Mesenchymal stem cell (in vitro differentiated cells and primary cell): Measurements from ENCODE around the gene PCDHGC5.

ENCODE experiments used
- DNase-seq: peaks from one replicate; pipeline ENCODE4 v3.0.0-alpha.2; 2013
- H2AFZ ChIP-seq: one replicate; pipeline ENCODE4 v1.6.1; 2013; ENCODE audit warnings: low read depth, mild to moderate bottlenecking, control low read depth, inconsistent platforms, low read length, moderate library complexity
- H2AK5ac ChIP-seq: 2 replicates; pipeline ENCODE4 v1.6.1; 2013; ENCODE audit warnings: low read length, moderate library complexity, mild to moderate bottlenecking, inconsistent platforms; ENCODE audit not compliant: severe bottlenecking
- H2BK120ac ChIP-seq: one replicate; pipeline ENCODE4 v1.6.1; 2013; ENCODE audit warnings: low read depth, mild to moderate bottlenecking, inconsistent platforms, low read length, moderate library complexity
- H2BK12ac ChIP-seq, 2 experiments: one replicate each; pipeline ENCODE4 v1.6.1; 2013; ENCODE audit warnings: inconsistent platforms in 2 of 2, low read length in 2 of 2, mild to moderate bottlenecking in 2 of 2, moderate library complexity in 2 of 2, control low read depth in 1 of 2
- H2BK15ac ChIP-seq: one replicate; pipeline ENCODE4 v1.6.1; 2013; ENCODE audit warnings: mild to moderate bottlenecking, low read depth, inconsistent platforms; ENCODE audit not compliant: poor library complexity, severe bottlenecking
- H2BK5ac ChIP-seq: 2 replicates; pipeline ENCODE4 v1.6.1; 2013; ENCODE audit warnings: low read depth, mild to moderate bottlenecking, low read length, control low read depth, inconsistent platforms; ENCODE audit not compliant: poor library complexity, severe bottlenecking
- H3K14ac ChIP-seq, 2 experiments: one replicate each; pipeline ENCODE4 v1.6.1; 2013; ENCODE audit warnings: inconsistent platforms in 2 of 2, low read length in 2 of 2, control low read depth in 1 of 2, mild to moderate bottlenecking in 1 of 2, moderate library complexity in 1 of 2
- H3K18ac ChIP-seq, 2 experiments: one replicate each; pipeline ENCODE4 v1.6.1; 2013; ENCODE audit warnings: inconsistent platforms in 2 of 2, low read length in 2 of 2, control low read depth in 1 of 2, low read depth in 1 of 2, mild to moderate bottlenecking in 1 of 2
- H3K23ac ChIP-seq, 2 experiments: one replicate each; pipeline ENCODE4 v1.6.1; 2013; ENCODE audit warnings: inconsistent platforms in 2 of 2, low read length in 2 of 2, mild to moderate bottlenecking in 2 of 2, moderate library complexity in 2 of 2, control low read depth in 1 of 2
- H3K27ac ChIP-seq: 2 replicates; pipeline ENCODE4 v1.5.1; 2013; ENCODE audit warnings: mild to moderate bottlenecking, moderate library complexity, low read length, control low read depth, inconsistent platforms; ENCODE audit not compliant: poor library complexity, severe bottlenecking
- H3K27me3 ChIP-seq, 2 experiments: 2 replicates each; pipeline versions ENCODE4 v1.6.1 to v1.7.0; 2013; ENCODE audit warnings: low read length in 2 of 2, mild to moderate bottlenecking in 2 of 2, moderate library complexity in 2 of 2, control low read depth in 1 of 2, inconsistent platforms in 1 of 2; ENCODE audit not compliant: control insufficient read depth in 1 of 2, insufficient read depth in 1 of 2
- H3K36me3 ChIP-seq, 2 experiments: 2 replicates each; pipeline versions ENCODE4 v1.6.1 to v1.7.0; 2013; ENCODE audit warnings: low read length in 2 of 2, control low read depth in 1 of 2, inconsistent platforms in 1 of 2, low read depth in 1 of 2, mild to moderate bottlenecking in 1 of 2; ENCODE audit not compliant: insufficient read depth in 2 of 2, control insufficient read depth in 1 of 2
- H3K4ac ChIP-seq, 2 experiments: one replicate each; pipeline ENCODE4 v1.6.1; 2013; ENCODE audit warnings: inconsistent platforms in 2 of 2, low read length in 2 of 2, mild to moderate bottlenecking in 2 of 2, moderate library complexity in 2 of 2, control low read depth in 1 of 2, low read depth in 1 of 2
- H3K4me1 ChIP-seq: 2 replicates; pipeline ENCODE4 v1.6.1; 2013; ENCODE audit warnings: low read depth, low read length, control low read depth; ENCODE audit not compliant: control insufficient read depth, insufficient read depth
- H3K4me2 ChIP-seq: 2 replicates; pipeline ENCODE4 v1.6.1; 2013; ENCODE audit warnings: low read length, mild to moderate bottlenecking, inconsistent platforms; ENCODE audit not compliant: poor library complexity, severe bottlenecking
- H3K4me3 ChIP-seq, 2 experiments: 2 replicates each; pipeline versions ENCODE4 v1.5.1 to v1.7.0; 2013; ENCODE audit warnings: low read length in 2 of 2, mild to moderate bottlenecking in 2 of 2, control low read depth in 1 of 2, low read depth in 1 of 2; ENCODE audit not compliant: insufficient read depth in 1 of 2
- H3K79me1 ChIP-seq: replicated peaks from 2 replicates; pipeline ENCODE4 v1.6.1; 2013; ENCODE audit warnings: mild to moderate bottlenecking, control low read depth, low read length, inconsistent platforms; ENCODE audit not compliant: poor library complexity, severe bottlenecking
- H3K9ac ChIP-seq: 2 replicates; pipeline ENCODE4 v1.7.0; 2013; ENCODE audit warnings: mild to moderate bottlenecking, low read length, moderate library complexity
- H3K9me3 ChIP-seq: 2 replicates; pipeline ENCODE4 v1.7.0; 2013; ENCODE audit warnings: mild to moderate bottlenecking, low read length; ENCODE audit not compliant: control insufficient read depth
- H4K8ac ChIP-seq: one replicate; pipeline ENCODE4 v1.6.1; 2013; ENCODE audit warnings: inconsistent platforms, mild to moderate bottlenecking, low read length, moderate library complexity
- H4K91ac ChIP-seq: one replicate; pipeline ENCODE4 v1.6.1; 2013; ENCODE audit warnings: mild to moderate bottlenecking, low read length, inconsistent platforms
- WGBS: methylation state at CpG from one replicate; pipeline ENCODE4 v1.1.7; 2013; ENCODE audit warnings: mixed read lengths; 5-methylcytosine and 5-hydroxymethylcytosine counted together

PCDHGC5 gene

DNA sequence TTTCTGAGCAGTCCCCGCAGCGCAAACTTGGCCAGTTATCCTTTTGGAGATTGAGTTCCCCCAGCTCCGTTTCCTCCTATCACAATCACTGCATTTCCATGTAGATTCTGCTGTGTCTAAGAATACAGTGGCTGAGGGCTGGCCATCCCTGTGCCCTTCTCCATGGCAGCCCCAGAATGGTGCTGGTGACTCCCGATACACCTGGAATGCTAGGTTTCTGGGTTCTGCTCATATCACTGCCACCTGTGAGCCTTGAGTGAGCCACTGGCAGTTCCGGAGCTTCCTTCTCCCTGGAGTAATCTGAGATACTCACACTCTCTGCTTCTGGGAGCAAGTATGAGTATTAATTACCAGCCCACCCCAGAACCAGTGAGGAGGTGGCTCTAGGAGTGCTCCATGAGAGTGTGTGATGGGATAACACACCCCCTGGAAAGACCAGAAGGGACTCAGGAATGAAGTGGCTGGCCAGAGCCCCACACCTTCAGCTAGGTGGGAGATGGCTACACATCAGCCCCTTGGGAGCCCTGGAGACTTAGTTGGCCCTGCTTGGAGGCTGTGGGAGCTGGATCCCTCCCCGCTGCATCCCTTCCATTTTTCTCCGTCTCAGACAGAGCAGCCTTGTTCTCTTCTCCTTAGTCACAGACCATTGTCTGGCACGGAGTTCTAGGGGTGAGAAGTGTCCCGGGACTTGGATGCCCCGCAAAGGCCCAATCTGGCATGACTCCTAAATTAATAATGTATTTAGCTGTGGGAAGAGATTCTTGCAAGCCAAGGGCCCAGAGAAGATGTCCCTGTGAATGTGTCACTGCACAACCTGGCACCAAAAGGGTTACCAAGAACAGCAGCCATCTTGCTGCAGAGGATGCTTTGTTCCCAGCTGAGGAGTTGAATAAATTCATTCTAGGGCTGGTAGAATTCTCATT, 4.9 kb downstream of the PCDHGC5 start:
- peaks cover 43 to 59% of the 10 kb centered on the region in 2 experiments for H3K36me3 ChIP-seq
- no peak overlapping the region for H2BK5ac ChIP-seq
- H2AFZ ChIP-seq, result no peak overlapping the region
- no peaks in the 10 kb centered on the region for H3K27me3 ChIP-seq
- peak overlapping the region; percentile 31 for H3K9ac ChIP-seq
- H3K27ac ChIP-seq, result peak overlapping the region; percentile 70
- no peak overlapping the region for H3K4me2 ChIP-seq
- H2BK120ac ChIP-seq, result peak overlapping the region; percentile 75
- no peak overlapping the region for H2BK15ac ChIP-seq
- peaks cover 48% of the 10 kb centered on the region for H3K4me1 ChIP-seq
- no peak overlapping the region for H3K18ac ChIP-seq
- H4K91ac ChIP-seq, result no peak overlapping the region
- H2AK5ac ChIP-seq, result peak overlapping the region; percentile 29
- H3K4ac ChIP-seq, result no peak overlapping the region
- H3K79me1 ChIP-seq, result peaks cover 33% of the 10 kb centered on the region
- H3K4me3 ChIP-seq, result no peak overlapping the region
- no peak overlapping the region for H2BK12ac ChIP-seq
- 97% methylated on average over 9 of the region's 10 CpGs for WGBS
- no peak overlapping the region for H4K8ac ChIP-seq
- H3K9me3 ChIP-seq, result no peaks in the 10 kb centered on the region
- no peak for DNase-seq
- H3K14ac ChIP-seq, result no peak overlapping the region
- H3K23ac ChIP-seq, result no peak overlapping the region

DNA sequence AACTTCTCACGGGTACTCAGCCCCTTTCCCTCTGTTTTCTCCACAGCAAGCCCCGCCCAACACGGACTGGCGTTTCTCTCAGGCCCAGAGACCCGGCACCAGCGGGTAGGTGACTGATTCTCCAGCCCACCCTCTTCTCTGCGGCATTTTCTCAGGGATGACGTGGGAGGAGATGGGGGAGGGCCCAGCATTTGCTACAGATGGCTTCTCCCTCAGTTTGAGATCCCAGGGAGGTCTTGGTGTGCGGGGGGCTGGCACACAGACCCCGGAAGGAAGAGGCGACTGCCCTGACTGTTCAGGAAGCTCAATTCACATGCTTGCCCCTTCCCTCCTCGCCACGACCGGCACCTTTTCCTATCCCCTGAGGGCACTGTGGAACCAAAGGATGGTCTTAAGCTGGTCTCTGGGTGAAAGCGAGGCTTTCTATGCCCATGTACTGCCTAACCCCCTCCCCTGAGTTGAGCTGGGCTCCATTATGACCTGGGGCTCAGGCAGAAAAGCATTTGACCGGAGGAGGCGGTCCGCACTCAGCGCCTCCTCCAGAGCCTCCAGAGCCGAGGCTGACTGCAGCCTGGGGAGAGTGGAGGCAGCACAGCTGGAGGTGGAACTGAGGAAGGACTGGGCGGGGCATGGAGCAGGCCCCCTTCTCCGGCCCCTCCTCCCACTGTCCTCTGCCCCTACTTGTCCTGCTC, 6.0 kb downstream of the PCDHGC5 start:
- peak; percentile 37 for DNase-seq
- Histone ChIP-seq H3K27me3 (no peaks in the 10 kb centered on the region), H2AFZ (no peak overlapping the region), H3K4me1 (peaks cover 36% of the 10 kb centered on the region), H3K18ac (peak overlapping the region; percentile 35 to 74), H3K9me3 (no peaks in the 10 kb centered on the region), H3K4me3 (no peak overlapping the region), H2BK5ac (peak overlapping the region; percentile 10), H3K36me3 (peaks cover 40 to 66% of the 10 kb centered on the region in 2 experiments), H3K79me1 (peaks cover 36% of the 10 kb centered on the region), H2BK12ac (peak overlapping the region in 1 of 2 experiments; percentile 59), H3K9ac (peak overlapping the region; percentile 31), H2BK120ac (no peak overlapping the region), H4K8ac (peak overlapping the region; percentile 45), H3K23ac (no peak overlapping the region), H2BK15ac (no peak overlapping the region), H4K91ac (no peak overlapping the region), H3K4ac (peak overlapping the region in 1 of 2 experiments; percentile 40), H3K14ac (peak overlapping the region in 1 of 2 experiments; percentile 26), H2AK5ac (peak overlapping the region; percentile 29), H3K27ac (peak overlapping the region; percentile 70), H3K4me2 (peak overlapping the region; percentile 47)
- WGBS, result 30% methylated on average over 22 of the region's 22 CpGs

GRCh38 chr5:141495453-141495811, 6.6 kb downstream of the PCDHGC5 start:
- peaks cover 34% of the 10 kb centered on the region for H3K4me1 ChIP-seq
- no peaks in the 10 kb centered on the region for H3K9me3 ChIP-seq
- peak overlapping the region in 1 of 2 experiments; percentile 73 for H3K18ac ChIP-seq
- peak overlapping the region; percentile 10 for H2BK5ac ChIP-seq
- H3K23ac ChIP-seq, result no peak overlapping the region
- H2BK12ac ChIP-seq, result peak overlapping the region in 1 of 2 experiments; percentile 28
- no peaks in the 10 kb centered on the region for H3K27me3 ChIP-seq
- H3K4me3 ChIP-seq, result no peak overlapping the region
- H2BK15ac ChIP-seq, result no peak overlapping the region
- H4K91ac ChIP-seq, result peak overlapping the region; percentile 43
- no peak overlapping the region for H3K4ac ChIP-seq
- H2BK120ac ChIP-seq, result no peak overlapping the region
- peak overlapping the region; percentile 70 for H3K27ac ChIP-seq
- peak overlapping the region in 1 of 2 experiments; percentile 26 for H3K14ac ChIP-seq
- peak overlapping the region; percentile 31 for H3K4me2 ChIP-seq
- peaks cover 35% of the 10 kb centered on the region for H3K79me1 ChIP-seq
- peaks cover 35 to 63% of the 10 kb centered on the region in 2 experiments for H3K36me3 ChIP-seq
- peak overlapping the region; percentile 29 for H2AK5ac ChIP-seq
- H3K9ac ChIP-seq, result no peak overlapping the region
- no peak for DNase-seq
- no peak overlapping the region for H2AFZ ChIP-seq
- peak overlapping the region; percentile 45 for H4K8ac ChIP-seq
- WGBS, result 60% methylated on average over 8 of the region's 8 CpGs

DNA sequence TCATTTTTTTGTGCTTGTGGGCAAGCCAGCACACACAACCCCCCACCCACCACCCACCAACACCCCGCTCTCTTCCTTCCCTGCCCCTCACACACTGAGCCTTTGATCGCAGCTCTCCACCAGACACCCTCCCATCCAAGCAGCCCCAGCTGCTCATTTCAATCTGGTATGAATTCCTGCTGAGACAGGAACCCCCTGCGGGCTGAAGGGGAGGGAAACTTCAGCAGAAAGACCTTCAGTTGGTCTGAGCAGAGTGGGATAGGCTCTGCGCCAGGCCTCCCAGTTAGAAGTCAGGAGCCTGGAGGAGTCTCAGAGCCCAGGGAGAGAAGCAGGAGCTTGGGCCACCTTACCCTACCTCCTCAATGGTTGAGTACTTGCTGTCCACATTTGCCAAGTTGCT, 7.2 kb downstream of the PCDHGC5 start:
- peak overlapping the region; percentile 70 for H3K27ac ChIP-seq
- H3K9ac ChIP-seq, result no peak overlapping the region
- no peak for DNase-seq
- H3K4ac ChIP-seq, result no peak overlapping the region
- peaks cover 33% of the 10 kb centered on the region for H3K79me1 ChIP-seq
- 46% methylated on average over 4 of the region's 4 CpGs for WGBS
- H3K4me3 ChIP-seq, result no peak overlapping the region
- H2BK12ac ChIP-seq, result no peak overlapping the region
- H3K23ac ChIP-seq, result peak overlapping the region in 1 of 2 experiments; percentile 27
- H2BK5ac ChIP-seq, result no peak overlapping the region
- H3K18ac ChIP-seq, result peak overlapping the region in 1 of 2 experiments; percentile 30
- peaks cover 33% of the 10 kb centered on the region for H3K4me1 ChIP-seq
- no peaks in the 10 kb centered on the region for H3K27me3 ChIP-seq
- no peak overlapping the region for H2BK120ac ChIP-seq
- no peaks in the 10 kb centered on the region for H3K9me3 ChIP-seq
- H2BK15ac ChIP-seq, result no peak overlapping the region
- no peak overlapping the region for H4K91ac ChIP-seq
- H3K36me3 ChIP-seq, result peaks cover 29 to 60% of the 10 kb centered on the region in 2 experiments
- H3K14ac ChIP-seq, result no peak overlapping the region
- H2AFZ ChIP-seq, result no peak overlapping the region
- H3K4me2 ChIP-seq, result peak overlapping the region; percentile 39
- H4K8ac ChIP-seq, result peak overlapping the region; percentile 14
- no peak overlapping the region for H2AK5ac ChIP-seq
